DOHH2 (cell line): ENCODE results near the gene HSFX1.

Source experiments
- H3F3A ChIP-seq: fragments of 200-600 bp; sonication (generic), shearing (Covaris generic); 2 replicates; pipeline ENCODE4 v1.6.0; 2016; ENCODE audit warnings: antibody characterized with exemption, mild to moderate bottlenecking; ENCODE audit not compliant: control insufficient read depth, insufficient read depth
- H3K27ac ChIP-seq: fragments of 200-600 bp; sonication (generic); 2 replicates; pipeline ENCODE4 v1.5.1; 2014; ENCODE audit warnings: low read depth, mild to moderate bottlenecking, low read length, moderate library complexity
- H3K27me3 ChIP-seq: fragments of 200-600 bp; sonication (generic); 2 replicates; pipeline ENCODE4 v1.6.1; 2014; ENCODE audit warnings: mild to moderate bottlenecking, low read length, mixed read lengths; ENCODE audit not compliant: control insufficient read depth
- H3K36me3 ChIP-seq: fragments of 200-600 bp; sonication (generic); 2 replicates; pipeline ENCODE4 v1.6.1; 2014; ENCODE audit warnings: mild to moderate bottlenecking, low read length, moderate library complexity, mixed read lengths; ENCODE audit not compliant: control insufficient read depth
- H3K4me1 ChIP-seq: fragments of 200-600 bp; sonication (generic); 2 replicates; pipeline ENCODE4 v1.6.1; 2014; ENCODE audit warnings: mild to moderate bottlenecking, low read length, mixed read lengths; ENCODE audit not compliant: control insufficient read depth
- H3K4me2 ChIP-seq: fragments of 200-600 bp; sonication (generic); 2 replicates; pipeline ENCODE4 v1.6.0; 2014; ENCODE audit warnings: mild to moderate bottlenecking, low read length, moderate library complexity
- H3K4me3 ChIP-seq: fragments of 200-600 bp; sonication (generic); 2 replicates; pipeline ENCODE4 v1.5.1; 2014; ENCODE audit warnings: mild to moderate bottlenecking, low read length, mixed read lengths
- H3K79me2 ChIP-seq: fragments of 200-600 bp; sonication (generic); 2 replicates; pipeline ENCODE4 v1.6.1; 2014; ENCODE audit warnings: mild to moderate bottlenecking, low read length, mixed read lengths; ENCODE audit not compliant: control insufficient read depth
- H3K9me2 ChIP-seq: fragments of 200-600 bp; sonication (generic); replicated peaks from 2 replicates; pipeline ENCODE4 v1.6.1; 2014; ENCODE audit warnings: mild to moderate bottlenecking, low read length, mixed read lengths; ENCODE audit not compliant: control insufficient read depth
- H3K9me3 ChIP-seq: fragments of 200-600 bp; sonication (generic); 2 replicates; pipeline ENCODE4 v1.6.1; 2014; ENCODE audit warnings: antibody characterized with exemption, low read length, mixed read lengths; ENCODE audit not compliant: control insufficient read depth, insufficient read depth
- H4K20me1 ChIP-seq: fragments of 200-600 bp; sonication (generic); 2 replicates; pipeline ENCODE4 v1.6.0; 2014; ENCODE audit warnings: low read depth, mild to moderate bottlenecking, antibody characterized with exemption, low read length, moderate library complexity; ENCODE audit not compliant: control insufficient read depth, insufficient read depth
- CTCF ChIP-seq: fragments of 200-600 bp; sonication (generic); IDR thresholded peaks from one replicate; pipeline ENCODE4 v1.5.1; 2014; ENCODE audit warnings: antibody characterized with exemption, mild to moderate bottlenecking, low read depth, low read length; ENCODE audit not compliant: poor library complexity, severe bottlenecking
- EZH2phosphoT487 ChIP-seq: fragments of 200-600 bp; sonication (generic); IDR thresholded peaks from 2 replicates; pipeline ENCODE4 v1.6.1; 2017; ENCODE audit warnings: borderline replicate concordance, mild to moderate bottlenecking, antibody characterized with exemption, low read length, moderate library complexity, mixed read lengths

Gene HSFX1

GRCh38 chrX:149804102-149804501 lies 30.2 kb downstream of the HSFX1 start:
- no peaks in the 10 kb centered on the region for H4K20me1 ChIP-seq
- no peaks in the 10 kb centered on the region for H3K36me3 ChIP-seq
- no peaks in the 10 kb centered on the region for H3K9me2 ChIP-seq
- H3K4me2 ChIP-seq = no peak overlapping the region
- no peak for TF ChIP-seq EZH2phosphoT487
- no peak for TF ChIP-seq CTCF
- no peaks in the 10 kb centered on the region for H3F3A ChIP-seq
- no peaks in the 10 kb centered on the region for H3K4me1 ChIP-seq
- no peak overlapping the region for H3K27ac ChIP-seq
- no peaks in the 10 kb centered on the region for H3K79me2 ChIP-seq
- H3K9me3 ChIP-seq = no peaks in the 10 kb centered on the region
- no peak overlapping the region for H3K4me3 ChIP-seq
- H3K27me3 ChIP-seq = no peaks in the 10 kb centered on the region

GRCh38 chrX:149807747-149808458 lies 34.0 kb downstream of the HSFX1 start:
- no peak overlapping the region for H3K27ac ChIP-seq
- no peaks in the 10 kb centered on the region for H4K20me1 ChIP-seq
- no peaks in the 10 kb centered on the region for H3K9me3 ChIP-seq
- no peak overlapping the region for H3K4me3 ChIP-seq
- no peaks in the 10 kb centered on the region for H3K4me1 ChIP-seq
- no peak overlapping the region for H3K4me2 ChIP-seq
- no peaks in the 10 kb centered on the region for H3K79me2 ChIP-seq
- no peaks in the 10 kb centered on the region for H3K9me2 ChIP-seq
- TF ChIP-seq EZH2phosphoT487 (no peak), CTCF (no peak)
- H3F3A ChIP-seq = no peaks in the 10 kb centered on the region
- H3K36me3 ChIP-seq = no peaks in the 10 kb centered on the region
- no peaks in the 10 kb centered on the region for H3K27me3 ChIP-seq

- H3F3A ChIP-seq = no peaks in the 10 kb centered on the region
- no peaks in the 10 kb centered on the region for H3K9me2 ChIP-seq
- H3K4me1 ChIP-seq = no peaks in the 10 kb centered on the region
- no peaks in the 10 kb centered on the region for H4K20me1 ChIP-seq
- no peaks in the 10 kb centered on the region for H3K27me3 ChIP-seq
- TF ChIP-seq CTCF (no peak), EZH2phosphoT487 (no peak)
- H3K36me3 ChIP-seq = no peaks in the 10 kb centered on the region
- H3K9me3 ChIP-seq = no peaks in the 10 kb centered on the region
- no peak overlapping the region for H3K4me2 ChIP-seq
- H3K4me3 ChIP-seq = no peak overlapping the region
- H3K27ac ChIP-seq = no peak overlapping the region
- H3K79me2 ChIP-seq = no peaks in the 10 kb centered on the region
Observed at GRCh38 chrX:149818652-149819051, 44.8 kb downstream of the HSFX1 start.
